Heart left ventricle (tissue), 13 donors: Measurements from ENCODE around the gene CDRT4.

Experiments
- POLR2A ChIP-seq, 2 donors: fragments of 450-650 bp; IDR thresholded peaks; one replicate each; pipeline ENCODE4 v1.6.1; 2017; ENCODE audit warnings: antibody characterized with exemption in 2 of 2, mild to moderate bottlenecking in 2 of 2, moderate library complexity in 2 of 2
- TF ChIP-seq, protein P1 (sequence below), 12 donors: fragments of 200-600 bp; sonication (generic) in 4 of 12; IDR thresholded peaks; one replicate each; pipeline versions ENCODE4 v1.5.0 to v1.8.0; 2018 to 2022; ENCODE audit warnings: antibody characterized with exemption in 12 of 12, mild to moderate bottlenecking in 5 of 12
- donor health status: ischemic (EF 13 %, LVEDD 7.1; RV severe dilation, severe dysfunction).
- donor health status: DM: no; HTN: yes; CAD: no.
- donor health status: DM: no; HTN: no; CAD: no.
- donor health status: ischemic (EF 25% LVEDD 6.9; RV normal size, moderate dysfunction).
- donor health status: ischemic (EF 25% LVEDD 5.7; RV mildly dilated, moderate dysfunction).
- donor health status: ischemic (EF 35%, LVEDD 5.7; RV mildly dilated, moderate dysfunction).
- donor health status: nonischemic (EF 11% LVEDD 7.7; RV severe dilation, severe dysfunction).
- donor health status: DM: yes; HTN: yes; CAD: no.
- donor health status: PGD.
- donor health status: ischemic (EF 29% LVEDD 5.4; RV normal size, mild dysfunction).
- donor health status: nonischemic (EF 23%, LVEDD 6.1; RV moderate dilation, normal function).

GRCh38 chr17:15503731-15504130 lies 36.3 kb upstream of the CDRT4 start:
- TF ChIP-seq, protein P1, sequence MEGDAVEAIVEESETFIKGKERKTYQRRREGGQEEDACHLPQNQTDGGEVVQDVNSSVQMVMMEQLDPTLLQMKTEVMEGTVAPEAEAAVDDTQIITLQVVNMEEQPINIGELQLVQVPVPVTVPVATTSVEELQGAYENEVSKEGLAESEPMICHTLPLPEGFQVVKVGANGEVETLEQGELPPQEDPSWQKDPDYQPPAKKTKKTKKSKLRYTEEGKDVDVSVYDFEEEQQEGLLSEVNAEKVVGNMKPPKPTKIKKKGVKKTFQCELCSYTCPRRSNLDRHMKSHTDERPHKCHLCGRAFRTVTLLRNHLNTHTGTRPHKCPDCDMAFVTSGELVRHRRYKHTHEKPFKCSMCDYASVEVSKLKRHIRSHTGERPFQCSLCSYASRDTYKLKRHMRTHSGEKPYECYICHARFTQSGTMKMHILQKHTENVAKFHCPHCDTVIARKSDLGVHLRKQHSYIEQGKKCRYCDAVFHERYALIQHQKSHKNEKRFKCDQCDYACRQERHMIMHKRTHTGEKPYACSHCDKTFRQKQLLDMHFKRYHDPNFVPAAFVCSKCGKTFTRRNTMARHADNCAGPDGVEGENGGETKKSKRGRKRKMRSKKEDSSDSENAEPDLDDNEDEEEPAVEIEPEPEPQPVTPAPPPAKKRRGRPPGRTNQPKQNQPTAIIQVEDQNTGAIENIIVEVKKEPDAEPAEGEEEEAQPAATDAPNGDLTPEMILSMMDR (IDR thresholded peaks at IDR 0.05) = no peak
- no peak for TF ChIP-seq POLR2A (IDR thresholded peaks at IDR 0.05)
